G401.6 (cell line): ENCODE measurements around the gene KCNJ1.

Experiments
- FAIRE-seq: peaks from 2 replicates; lab custom pipeline; 2012; peaks lifted over from hg19 to GRCh38; lab: Jason Lieb, UNC

KCNJ1 gene

GRCh38 chr11:128822130-128822529 is 45.0 kb downstream of the KCNJ1 start:
- no peak for FAIRE-seq

GRCh38 chr11:128821556-128821955 is 45.5 kb downstream of the KCNJ1 start:
- no peak for FAIRE-seq

GRCh38 chr11:128819198-128819597 is 47.9 kb downstream of the KCNJ1 start:
- no peak for FAIRE-seq

GRCh38 chr11:128814856-128815705 is 52.0 kb downstream of the KCNJ1 start:
- no peak for FAIRE-seq

GRCh38 chr11:128813729-128814128 is 53.4 kb downstream of the KCNJ1 start:
- no peak for FAIRE-seq

GRCh38 chr11:128810784-128811514 is 56.1 kb downstream of the KCNJ1 start:
- FAIRE-seq = no peak

GRCh38 chr11:128809128-128809527 is 58.0 kb downstream of the KCNJ1 start:
- FAIRE-seq = no peak

GRCh38 chr11:128807909-128808308 is 59.2 kb downstream of the KCNJ1 start:
- FAIRE-seq = no peak

- no peak for FAIRE-seq
These were observed 60.4 kb downstream of the KCNJ1 start for GRCh38 chr11:128806506-128807261.

GRCh38 chr11:128804481-128804880 is 62.6 kb downstream of the KCNJ1 start:
- FAIRE-seq = no peak

- FAIRE-seq = no peak
These were observed 63.4 kb downstream of the KCNJ1 start for GRCh38 chr11:128803449-128804245.

- FAIRE-seq = no peak
These were observed 64.1 kb downstream of the KCNJ1 start for GRCh38 chr11:128803011-128803410.

GRCh38 chr11:128802358-128802981 is 64.6 kb downstream of the KCNJ1 start:
- FAIRE-seq = no peak

- FAIRE-seq = no peak
These were observed 66.2 kb downstream of the KCNJ1 start for GRCh38 chr11:128800871-128801417.

GRCh38 chr11:128796270-128796669 is 70.8 kb downstream of the KCNJ1 start:
- no peak for FAIRE-seq

- FAIRE-seq = no peak
These were observed 76.9 kb downstream of the KCNJ1 start for GRCh38 chr11:128790196-128790595.

GRCh38 chr11:128789497-128790150 is 77.5 kb downstream of the KCNJ1 start:
- FAIRE-seq = no peak
